HG02981 (cell line): Measurements from ENCODE around the gene KIF14.
"Not testable (repeated sequence)": the region's sequence is repeated elsewhere in the genome, so short reads cannot be mapped to it uniquely, and the experiment has no call there.

Source experiments
- ATAC-seq: cut with Tn5 transposase; IDR thresholded peaks from one replicate; pipeline ENCODE4 v1.9.1; 2021; ENCODE audit warnings: mild to moderate bottlenecking, moderate library complexity; ENCODE audit not compliant: unreplicated experiment

KIF14 gene

DNA sequence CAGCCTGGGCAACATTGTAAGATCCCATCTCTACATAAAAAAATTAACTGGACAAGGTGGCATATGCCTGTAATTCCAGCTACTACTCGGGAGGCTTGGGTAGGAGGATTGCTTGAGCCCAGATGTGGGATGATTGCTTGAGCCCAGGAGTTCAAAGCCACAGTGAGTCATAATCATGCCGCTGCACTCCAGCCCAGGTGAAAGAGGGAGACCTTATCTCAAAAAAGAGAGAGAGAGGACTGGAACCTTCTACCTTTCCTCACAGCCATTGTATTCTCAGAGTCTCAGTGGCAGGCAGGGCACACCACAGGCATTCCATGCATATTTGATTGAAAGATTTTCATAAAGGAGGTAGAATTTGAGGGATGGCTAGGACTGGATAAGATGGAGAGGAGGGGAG is 78.4 kb downstream of the KIF14 start:
- ATAC-seq, result no peak

DNA sequence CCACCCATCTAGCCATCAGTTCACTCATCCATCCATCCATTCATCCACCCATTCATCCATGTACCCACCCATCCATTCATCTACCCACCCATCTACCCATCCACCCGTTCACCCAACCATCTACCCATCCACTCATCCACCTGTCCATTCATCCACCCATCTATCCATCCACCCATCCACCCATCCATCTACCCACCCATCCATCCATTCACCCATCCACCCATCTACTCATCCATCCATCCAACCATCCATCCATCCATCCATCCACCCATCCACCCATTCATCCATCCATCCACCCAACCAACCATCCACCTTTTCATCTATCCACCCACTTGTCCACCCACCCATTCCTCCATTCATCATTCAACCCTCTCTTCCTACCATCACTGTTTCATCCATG is 80.3 kb downstream of the KIF14 start:
- no peak for ATAC-seq

DNA sequence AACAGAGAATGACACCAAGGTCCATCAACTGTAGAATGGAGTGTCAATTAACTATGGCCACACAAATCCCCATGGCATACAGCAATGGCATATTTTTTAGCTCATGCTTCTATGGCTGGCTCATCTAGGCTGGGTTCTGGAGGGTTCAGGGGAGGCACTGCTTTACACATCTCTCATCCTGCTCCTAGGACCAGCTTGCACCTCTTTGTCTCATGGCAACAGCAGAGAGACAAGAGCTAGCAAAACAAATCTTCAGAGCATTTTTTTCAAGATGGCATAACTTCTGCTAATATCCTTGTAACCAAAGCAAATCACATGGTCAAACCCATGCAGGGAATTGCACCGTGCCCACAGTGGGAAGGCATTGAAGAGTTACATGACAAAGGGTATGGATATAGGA is 82.4 kb downstream of the KIF14 start:
- no peak for ATAC-seq

DNA sequence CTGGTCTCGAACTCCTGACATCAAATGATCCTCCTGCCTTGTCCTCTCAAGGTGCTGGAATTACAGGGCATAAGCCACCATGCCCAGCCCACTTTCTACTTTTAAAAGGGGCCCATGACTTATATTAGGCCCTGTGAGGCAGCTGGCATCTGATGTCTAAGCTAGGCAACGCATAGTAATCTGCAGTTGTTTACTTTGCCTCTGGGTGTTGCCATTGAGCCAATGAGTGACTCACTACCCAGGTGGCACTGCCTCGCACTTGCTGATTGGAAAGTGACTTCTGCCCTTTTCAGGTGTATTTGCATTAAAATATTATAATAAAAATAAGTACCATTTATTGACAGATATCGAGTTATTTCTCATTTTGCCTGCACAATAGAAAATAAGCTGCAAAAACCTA is 84.9 kb downstream of the KIF14 start:
- ATAC-seq, result no peak

DNA sequence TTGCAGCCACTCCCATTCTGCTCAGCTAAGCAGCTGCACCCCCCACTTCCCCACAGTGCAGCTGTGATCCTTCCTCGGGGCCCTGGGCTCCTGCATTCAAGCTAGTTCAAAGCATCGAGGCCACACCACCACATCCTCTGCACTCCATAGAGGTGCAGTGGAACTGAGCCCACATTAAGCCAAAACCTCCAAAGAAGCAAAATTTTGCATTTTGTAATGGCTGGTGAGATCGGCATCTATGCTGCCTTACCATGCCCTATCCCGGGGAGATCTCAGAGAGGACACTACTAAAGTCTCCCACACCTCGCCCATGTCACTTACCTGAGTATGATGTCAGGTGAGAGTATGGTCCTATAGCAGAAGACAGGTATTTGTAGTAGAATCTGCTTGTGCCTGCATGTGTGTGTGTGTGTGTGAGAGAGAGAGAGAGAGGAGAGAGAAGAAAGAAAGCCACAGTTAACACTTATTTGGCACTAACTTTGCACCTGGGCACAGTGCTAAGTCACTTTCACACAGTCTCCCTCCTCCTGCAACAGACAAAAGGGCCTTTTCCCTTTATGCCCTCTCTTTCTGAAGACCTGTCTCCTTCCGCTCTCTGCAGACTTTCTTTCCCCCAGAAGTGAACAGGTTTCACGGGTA is 89.8 kb downstream of the KIF14 start:
- no peak for ATAC-seq

DNA sequence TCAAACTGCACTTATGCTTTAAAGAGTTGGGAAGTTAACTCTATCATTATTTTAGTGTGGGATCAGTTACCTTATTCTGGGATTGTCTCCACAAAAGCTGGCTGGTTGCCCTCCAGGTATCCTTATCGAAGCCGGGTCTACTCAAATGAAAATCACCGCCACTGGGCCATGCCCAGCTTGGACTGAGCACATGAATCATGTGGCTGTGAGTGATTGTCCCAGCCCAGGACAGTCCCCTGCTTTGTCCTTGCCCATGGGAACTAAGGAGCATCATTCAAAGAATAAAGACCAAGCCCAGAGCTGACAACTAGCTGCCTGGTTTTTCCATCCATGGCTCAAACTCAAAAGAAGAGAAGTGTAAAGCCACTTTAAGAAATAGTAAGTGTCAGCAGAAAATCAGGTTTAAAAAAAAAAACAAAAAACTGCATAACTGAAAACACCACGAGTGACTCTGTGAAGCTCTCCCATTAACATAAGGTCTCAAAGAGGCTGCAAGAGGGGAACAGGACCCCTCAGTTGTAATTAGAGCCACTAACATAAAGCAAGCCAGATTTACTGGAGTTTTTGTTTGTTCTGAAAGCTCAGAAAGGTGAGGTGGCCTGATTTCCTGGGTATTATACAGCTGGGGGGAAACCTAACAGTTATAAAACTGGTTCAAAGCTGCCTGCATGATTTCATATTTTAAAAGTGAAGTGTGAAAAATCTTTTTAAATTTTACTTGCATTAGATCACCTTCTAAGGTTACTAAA is 91.5 kb downstream of the KIF14 start:
- no peak for ATAC-seq

DNA sequence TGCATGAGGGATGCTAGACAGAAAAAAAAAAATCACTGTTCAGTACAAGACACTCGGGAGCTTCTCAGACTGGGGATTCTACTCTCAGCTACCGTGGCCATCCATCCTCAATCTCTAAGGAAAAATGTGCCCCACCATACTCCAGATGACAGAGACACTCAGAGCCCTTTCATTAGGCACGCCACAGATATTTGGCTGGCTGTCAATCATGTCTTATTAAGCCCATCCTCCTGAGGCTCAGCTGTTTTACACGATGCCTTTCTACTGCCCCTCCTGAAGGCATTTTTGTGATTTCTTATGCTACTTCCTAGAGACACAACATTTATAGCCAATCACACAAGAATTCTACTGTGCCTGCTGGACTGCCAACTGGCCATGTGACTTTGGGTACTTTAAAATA is 92.9 kb downstream of the KIF14 start:
- no peak for ATAC-seq

DNA sequence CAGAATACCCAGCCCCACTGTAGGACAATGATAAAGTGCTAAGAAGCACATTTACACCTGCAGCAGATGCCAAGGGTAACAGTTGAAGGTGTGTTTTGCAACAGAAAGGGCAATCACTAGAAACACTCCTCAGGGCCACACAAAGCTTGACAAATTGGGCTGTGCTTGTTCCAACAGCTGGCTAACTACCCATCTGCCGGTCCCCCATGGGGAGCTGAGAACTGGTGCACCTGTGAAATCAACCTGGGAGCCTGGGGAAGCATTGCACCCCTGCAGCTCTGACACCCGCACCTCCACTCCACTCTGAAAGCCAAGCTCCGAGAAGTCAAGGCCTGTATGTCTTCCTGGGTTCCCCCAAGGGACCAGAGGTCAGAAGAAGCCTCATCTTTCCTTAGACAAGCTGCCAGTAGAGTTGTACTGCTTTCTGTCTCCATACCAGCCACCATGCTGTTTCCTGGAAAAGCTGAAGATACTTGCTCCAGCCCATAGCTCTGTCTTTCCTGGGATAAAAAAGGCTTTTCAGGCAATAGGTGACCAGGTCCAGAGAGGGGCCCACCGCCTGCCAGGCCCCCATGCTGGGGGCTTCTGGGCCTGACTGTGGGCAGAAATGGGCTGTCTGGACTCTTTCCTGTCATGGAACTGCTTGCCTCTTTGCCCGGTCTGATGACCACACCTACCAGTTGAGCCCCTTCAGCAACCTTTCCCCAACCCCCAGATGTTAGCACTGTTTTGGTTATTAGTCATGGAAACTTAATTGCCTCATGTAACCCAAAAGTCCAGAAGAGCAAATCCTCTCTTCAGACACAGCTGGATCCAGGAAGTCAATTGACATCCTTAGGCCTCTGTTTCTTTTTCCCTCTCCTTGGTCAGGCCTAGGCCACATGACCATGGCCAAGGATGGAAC is 93.6 kb downstream of the KIF14 start:
- no peak for ATAC-seq

DNA sequence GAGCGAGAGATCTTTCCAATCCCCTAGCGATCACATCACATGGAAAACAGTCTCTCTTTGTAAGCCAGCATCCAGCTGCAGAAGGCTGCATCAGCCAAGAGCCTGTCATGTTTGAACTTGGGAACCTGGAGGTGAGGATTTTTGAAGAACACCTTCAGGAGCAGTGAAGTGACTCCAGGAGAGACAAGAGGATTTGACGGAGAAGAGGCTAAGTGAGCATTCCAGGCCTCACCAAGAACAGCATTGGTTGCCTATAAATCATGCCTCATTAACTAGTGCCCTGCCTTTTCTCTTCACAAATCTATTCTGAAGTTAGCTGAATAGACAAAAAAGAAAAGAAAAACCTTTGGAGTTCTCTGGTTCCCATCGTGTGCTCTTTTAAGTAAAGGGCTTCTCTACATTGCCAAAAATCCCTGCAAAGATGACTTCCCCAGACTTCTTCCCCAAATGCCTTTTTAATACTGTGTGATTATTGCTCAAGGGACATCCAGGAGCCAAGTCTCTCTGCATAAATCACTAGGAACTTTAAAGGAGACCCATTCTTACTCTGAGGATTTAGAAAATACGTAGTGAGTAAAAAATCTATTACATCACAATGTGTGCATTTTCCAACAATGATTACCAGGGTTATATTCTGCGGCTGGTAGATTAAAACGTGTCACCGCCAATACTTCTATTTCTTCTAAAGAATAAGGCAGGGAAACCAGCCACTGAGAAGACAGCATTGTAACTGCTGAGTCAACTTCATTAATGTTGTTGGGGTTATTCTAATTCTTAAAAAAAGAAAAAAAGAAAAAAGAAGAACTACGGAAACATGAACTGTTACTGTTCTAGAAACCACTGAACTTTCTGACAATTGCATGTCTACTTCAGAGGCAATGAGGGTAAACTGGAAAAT is 95.2 kb downstream of the KIF14 start:
- no peak for ATAC-seq

DNA sequence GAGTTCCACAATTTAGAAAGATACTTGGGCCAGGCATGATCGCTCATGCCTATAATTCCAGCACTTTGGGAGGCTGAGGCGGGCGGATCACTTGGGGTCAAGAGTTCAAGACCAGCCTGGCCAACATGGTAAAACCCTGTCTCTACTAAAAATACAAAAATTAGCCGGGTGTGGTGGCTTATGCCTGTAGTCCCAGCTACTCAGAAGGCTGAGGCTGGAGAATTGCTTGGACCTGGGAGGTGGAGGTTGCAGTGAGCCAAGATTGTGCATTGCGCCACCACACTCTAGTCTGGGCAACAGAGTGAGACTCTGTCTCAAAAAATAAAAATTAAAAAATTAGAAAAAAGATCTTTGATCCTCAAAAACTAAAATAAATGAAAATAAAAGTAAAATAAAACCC is 96.0 kb downstream of the KIF14 start:
- not testable (repeated sequence) for ATAC-seq

DNA sequence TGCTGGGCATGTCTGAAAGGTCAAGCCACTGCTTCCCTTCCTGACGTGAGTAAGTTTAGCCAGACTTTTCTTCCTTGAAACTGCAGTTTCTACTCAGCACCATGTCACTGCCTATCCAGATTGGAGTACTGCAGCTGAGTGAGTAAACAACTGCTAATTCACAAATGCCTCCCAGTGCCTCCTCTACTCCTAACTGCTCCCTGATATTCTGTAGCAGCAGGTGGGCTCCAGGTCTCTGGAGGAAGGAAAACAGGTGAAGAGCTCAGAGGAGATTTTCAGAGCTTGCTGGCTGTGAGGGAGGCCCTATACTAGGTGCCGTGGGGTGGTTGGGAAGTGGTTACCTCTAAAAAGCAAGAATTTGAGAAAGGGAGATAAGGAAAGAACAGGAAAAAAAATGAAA is 96.5 kb downstream of the KIF14 start:
- no peak for ATAC-seq

DNA sequence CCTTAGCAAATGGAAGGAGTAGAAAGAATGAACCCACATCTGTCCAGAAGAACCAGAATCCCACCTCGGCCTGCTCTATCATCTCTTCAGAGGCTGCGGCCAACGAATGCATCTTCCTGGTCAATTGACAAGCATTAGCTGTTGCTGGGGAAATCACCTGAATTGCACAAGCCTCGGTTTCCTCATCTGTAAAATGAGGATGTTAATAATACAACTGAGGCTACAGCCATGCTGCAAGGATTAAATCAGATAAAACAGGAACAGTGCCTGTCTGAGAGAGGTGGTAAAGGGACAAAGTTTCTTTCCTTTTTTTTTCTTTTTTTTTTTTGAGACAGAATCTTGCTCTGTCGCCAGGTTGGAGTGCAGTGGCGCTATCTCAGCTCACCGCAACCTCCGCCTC is 99.8 kb downstream of the KIF14 start:
- ATAC-seq, result no peak

DNA sequence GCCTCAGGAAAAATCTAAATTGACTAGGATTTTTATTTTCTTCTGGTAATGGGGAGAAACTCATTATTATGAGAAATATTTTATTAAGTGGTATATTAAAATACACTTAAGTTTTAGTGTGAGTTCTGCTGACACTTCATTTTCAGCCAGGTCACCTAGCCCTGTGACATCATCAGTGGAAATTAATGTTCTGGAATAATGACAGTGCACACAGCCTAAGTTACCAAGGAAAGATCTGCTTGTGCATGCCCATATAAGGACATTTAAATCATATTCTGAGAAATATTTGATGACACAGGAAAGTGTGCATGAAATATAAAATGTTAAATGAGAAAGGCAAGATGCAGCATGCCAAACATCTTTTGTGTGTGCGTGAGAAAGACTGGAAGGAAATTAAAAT is 102.0 kb downstream of the KIF14 start:
- no peak for ATAC-seq

DNA sequence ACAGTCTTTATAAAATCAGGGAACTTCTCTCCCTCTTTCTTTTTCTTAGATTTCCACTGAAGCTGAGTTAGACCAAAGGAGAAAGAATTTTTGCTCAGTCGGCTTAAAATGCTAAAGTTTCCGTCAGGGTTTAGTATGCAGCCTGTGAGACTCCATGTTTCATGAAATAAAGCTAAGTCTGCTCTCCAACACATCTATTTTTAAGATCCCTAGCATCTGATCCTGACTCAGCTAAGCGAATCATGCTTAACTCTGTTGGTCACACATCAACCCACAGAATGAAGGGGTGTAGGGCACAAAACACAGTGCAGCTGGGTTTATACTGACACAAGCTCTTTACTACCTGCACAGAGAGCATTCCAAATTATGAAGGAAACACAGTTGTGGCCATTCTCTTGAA is 108.4 kb downstream of the KIF14 start:
- ATAC-seq, result no peak

DNA sequence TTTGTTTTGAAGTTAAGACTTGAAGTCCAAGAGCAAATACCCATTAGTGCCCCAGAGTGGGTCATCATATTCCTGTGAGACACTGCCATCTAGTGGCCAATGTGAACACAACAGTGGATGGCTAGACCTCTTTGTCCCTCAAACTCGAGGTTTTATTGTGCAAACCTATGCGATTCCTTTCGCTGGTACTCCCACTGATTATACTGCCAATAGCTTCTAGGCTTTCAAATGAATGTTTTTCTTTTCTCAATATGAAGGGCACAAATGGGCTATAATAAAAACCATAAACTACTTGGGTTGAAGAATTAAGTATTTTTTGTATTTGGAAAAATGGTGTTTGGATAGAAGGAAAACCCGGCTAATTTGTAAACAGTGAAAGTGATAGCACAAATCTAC is 110.3 kb downstream of the KIF14 start:
- no peak for ATAC-seq

DNA sequence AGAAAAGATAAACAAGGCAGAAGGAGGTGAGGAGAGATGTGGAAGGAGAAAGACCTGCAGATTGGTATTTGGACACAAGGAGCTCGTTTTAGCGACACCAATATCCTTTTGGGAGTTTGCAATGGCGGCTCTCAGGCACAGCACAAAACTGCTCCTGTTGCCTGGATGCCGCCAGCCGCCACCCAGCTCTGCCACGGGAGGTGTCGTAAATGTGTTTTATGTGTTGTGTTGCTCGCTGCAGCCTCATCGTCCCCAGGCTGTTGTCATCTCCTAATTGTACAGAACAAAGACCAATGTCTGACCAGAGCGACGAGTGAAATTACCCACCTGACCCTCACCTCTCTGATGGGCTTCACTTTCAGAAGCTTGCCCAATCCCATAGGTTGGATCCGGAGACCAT is 114.1 kb downstream of the KIF14 start:
- no peak for ATAC-seq

DNA sequence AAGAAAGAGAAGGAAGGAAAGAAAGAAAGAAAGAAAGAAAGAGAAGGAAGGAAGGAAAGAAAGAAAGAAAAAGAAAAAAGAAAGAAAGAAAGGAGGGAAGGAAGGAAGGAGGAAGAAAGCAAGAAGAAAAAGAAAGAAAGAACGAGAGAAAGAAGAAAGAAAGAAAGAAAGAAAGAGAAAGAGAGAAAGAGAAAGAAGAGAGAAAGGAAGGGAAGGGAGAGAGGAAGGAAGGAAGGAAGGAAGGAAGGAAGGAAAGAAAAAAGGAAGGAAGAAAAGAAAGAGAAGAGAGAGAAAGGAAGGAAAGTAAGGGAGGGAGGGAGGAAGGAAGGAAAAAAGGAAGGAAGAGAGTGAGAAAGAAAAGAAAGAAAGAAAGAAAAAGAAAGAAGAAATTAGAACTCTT is 115.3 kb downstream of the KIF14 start:
- ATAC-seq, result no peak
